GM12878 (cell line): Measurements from ENCODE around the gene ENOX2. TPM values are rescaled to one million over a fixed set of nuclear protein-coding genes. Genes with fewer than 3 reads are reported as not detected.

Experiments
- ATAC-seq: fragments of 200-7000 bp; cut with Tn5 transposase; 3 replicates; pipeline ENCODE4 v1.9.1; 2020; ENCODE audit warnings: mild to moderate bottlenecking, moderate library complexity
- BruUV-seq: library from RNA; stranded (reverse); fragments of 400-500 nt; replicated peaks from 2 replicates; lab custom pipeline; 2021; lab: Mats Ljungman, UMichigan
- CTCF ChIA-PET: fragments of 300-600 bp; sonication (Branson Sonifier 250); formaldehyde crosslinking; extraction: SDS; loops from one replicate; lab custom pipeline; 2021; ENCODE audit warnings: inconsistent platforms; lab: Yijun Ruan, JAX
- POLR2A ChIA-PET: fragments of 350-600 bp; formaldehyde crosslinking; extraction: SDS; loops from one replicate; lab custom pipeline; 2021; ENCODE audit warnings: inconsistent platforms; lab: Charles Lee
- RAD21 ChIA-PET: fragments of 300-600 bp; sonication (Branson Sonifier 250); formaldehyde crosslinking; loops from one replicate; lab custom pipeline; 2023; ENCODE audit warnings: antibody characterized with exemption; ENCODE audit not compliant: unreplicated experiment; lab: Charles Lee
- SMC1A ChIA-PET: fragments of 300-600 bp; sonication (Branson Sonifier 250); formaldehyde crosslinking; loops from one replicate; lab custom pipeline; 2023; ENCODE audit not compliant: unreplicated experiment, uncharacterized antibody; lab: Charles Lee
- DNase-seq: peaks from one replicate; pipeline ENCODE4 v3.0.0-alpha.2; 2011; ENCODE audit warnings: low read depth, low spot score
- FAIRE-seq: peaks from 3 replicates; lab custom pipeline; 2011; peaks lifted over from hg19 to GRCh38; lab: Jason Lieb, UNC
- H2AFZ ChIP-seq: 2 replicates; pipeline ENCODE4 v1.6.0; 2011; ENCODE audit warnings: low read depth, low read length, control low read depth; ENCODE audit not compliant: control insufficient read depth
- H3K27ac ChIP-seq: 2 replicates; pipeline ENCODE4 v1.5.1; 2011; ENCODE audit warnings: control low read depth; ENCODE audit not compliant: control insufficient read depth, insufficient read depth
- H3K27me3 ChIP-seq, 2 experiments: replicated peaks in 1 of 2; 2 replicates each; pipeline versions ENCODE4 v1.6.0 to v1.6.1; 2011; ENCODE audit warnings: low read length in 1 of 2; ENCODE audit not compliant: control insufficient read depth in 2 of 2, insufficient read depth in 2 of 2
- H3K36me3 ChIP-seq, 2 experiments: 2 replicates each; pipeline ENCODE4 v1.5.1; 2011; ENCODE audit warnings: low read length in 1 of 2; ENCODE audit not compliant: control insufficient read depth in 2 of 2, insufficient read depth in 2 of 2
- H3K4me1 ChIP-seq: 2 replicates; pipeline ENCODE4 v1.6.1; 2011; ENCODE audit warnings: mild to moderate bottlenecking, low read length, moderate library complexity, mixed read lengths; ENCODE audit not compliant: control insufficient read depth, insufficient read depth
- H3K4me2 ChIP-seq: 2 replicates; pipeline ENCODE4 v1.6.0; 2011; ENCODE audit warnings: control low read depth; ENCODE audit not compliant: control insufficient read depth, insufficient read depth
- H3K4me3 ChIP-seq: fragments of 200-600 bp; sonication (generic); 2 replicates; pipeline ENCODE4 v1.5.1; 2016
- H3K79me2 ChIP-seq: 2 replicates; pipeline ENCODE4 v1.6.0; 2011; ENCODE audit warnings: low read length; ENCODE audit not compliant: control insufficient read depth, insufficient read depth
- H3K9ac ChIP-seq: 2 replicates; pipeline ENCODE4 v1.8.0; 2011; ENCODE audit warnings: low read length, control low read depth, mixed read lengths; ENCODE audit not compliant: control insufficient read depth, insufficient read depth
- H3K9me3 ChIP-seq: replicated peaks from 3 replicates; pipeline ENCODE4 v1.5.1; 2011; ENCODE audit warnings: mild to moderate bottlenecking, low read length; ENCODE audit not compliant: control insufficient read depth, insufficient read depth
- H4K20me1 ChIP-seq: 2 replicates; pipeline ENCODE4 v1.6.0; 2011; ENCODE audit not compliant: control insufficient read depth, insufficient read depth
- BCL11A ChIP-seq: IDR thresholded peaks from 2 replicates; pipeline ENCODE4 v1.6.1; 2011; ENCODE audit warnings: low read depth, low read length
- BHLHE40 ChIP-seq, 2 experiments: fragments of 450-650 bp in 1 of 2; IDR thresholded peaks; 2 replicates each; pipeline ENCODE4 v1.6.1; 2011 to 2017; ENCODE audit warnings: low read depth in 2 of 2, borderline replicate concordance in 1 of 2, improper control_type of control experiment in 1 of 2, low read length in 1 of 2, mild to moderate bottlenecking in 1 of 2
- CBX5 ChIP-seq: sonication (generic); IDR thresholded peaks from 2 replicates; pipeline ENCODE4 v1.6.1; 2016; ENCODE audit warnings: low read depth, moderate library complexity, mild to moderate bottlenecking, inconsistent platforms
- CHD2 ChIP-seq: IDR thresholded peaks from 2 replicates; pipeline ENCODE4 v1.6.1; 2011; ENCODE audit warnings: low read depth, low read length, improper control_type of control experiment, borderline replicate concordance
- ELK1 ChIP-seq: IDR thresholded peaks from 2 replicates; pipeline ENCODE4 v1.6.1; 2012; ENCODE audit warnings: low read depth, low read length, improper control_type of control experiment
- GABPA ChIP-seq: IDR thresholded peaks from 2 replicates; pipeline ENCODE4 v1.6.1; 2014; ENCODE audit warnings: antibody characterized with exemption, low read depth, mild to moderate bottlenecking, inconsistent platforms
- SMAD1 ChIP-seq: fragments of 450-650 bp; IDR thresholded peaks from 2 replicates; pipeline ENCODE4 v1.6.1; 2018; ENCODE audit warnings: mild to moderate bottlenecking, low read depth; ENCODE audit not compliant: partially characterized antibody
- SMC3 ChIP-seq: IDR thresholded peaks from 2 replicates; pipeline ENCODE4 v1.6.1; 2011; ENCODE audit warnings: low read length, improper control_type of control experiment, borderline replicate concordance
- ZNF24 ChIP-seq: fragments of 450-650 bp; IDR thresholded peaks from 2 replicates; pipeline ENCODE4 v1.6.1; 2017; ENCODE audit warnings: antibody characterized with exemption, mild to moderate bottlenecking
- in situ Hi-C: fragments of 300-500 bp; cut with MboI; formaldehyde crosslinking; loops from 9 replicates; pipeline ENCODE4 v1.14.3; 2018; ENCODE audit warnings: mixed read lengths
- intact Hi-C: fragments of 100-400 bp; cut with micrococcal nuclease; formaldehyde crosslinking; loops from one replicate; pipeline ENCODE4 v1.14.2; 2022; ENCODE audit not compliant: unreplicated experiment
- polyA plus RNA-seq, 11 experiments: library from polyadenylated mRNA; depleted of rRNA in 4 of 11; unstranded in 6 of 11; stranded (reverse) in 5 of 11; fragments of >200 nt; fragmentation: Nextera tagmentation in 4 of 11; fragmentation: Illumina TruSeq in 1 of 11; extraction: Ambion mirVana in 4 of 11; extraction: Trizol in 1 of 11; gene quantifications; 1 replicate in 1 of 11; 2 replicates in 10 of 11; pipeline versions ENCODE4 v1.2.1 to v1.2.3, GENCODE V29; 2011 to 2016; ENCODE audit warnings: inconsistent platforms in 2 of 11, missing spikeins in 2 of 11, low read depth in 1 of 11
- total RNA-seq, 4 experiments: library from RNA; depleted of rRNA in 3 of 4; stranded (reverse); fragments of >200 nt in 3 of 4; fragmentation: Illumina TruSeq in 1 of 4; extraction: Trizol in 1 of 4; gene quantifications; 2 replicates each; pipeline versions ENCODE4 v1.2.1 to v1.2.3, GENCODE V29; 2013 to 2021
- TF ChIP-seq, protein P1 (sequence below): IDR thresholded peaks from 2 replicates; pipeline ENCODE4 v1.6.1; 2011; ENCODE audit warnings: borderline replicate concordance, low read depth, mild to moderate bottlenecking, moderate library complexity, mixed read lengths, low read length; ENCODE audit not compliant: insufficient read depth; ENCODE audit errors: extremely low read length
- TF ChIP-seq, protein P2 (sequence below): fragments of 450-650 bp; IDR thresholded peaks from 2 replicates; pipeline ENCODE4 v1.6.1; 2018; ENCODE audit warnings: borderline replicate concordance, mild to moderate bottlenecking; ENCODE audit not compliant: partially characterized antibody

Gene ENOX2
- total and polyA plus RNA-seq, 10 of the 15 experiments (the other 5 are each of a cell fraction or from before 2014, with no cell fraction given) = 3.2 to 13.0 (median 7.7) TPM

- in situ Hi-C loops = no loop called here
- no peaks in the 10 kb centered on the region for H3K9me3 ChIP-seq
- H3K9ac ChIP-seq = no peak overlapping the region
- RAD21 ChIA-PET = no interaction called here
- H3K36me3 ChIP-seq = no peaks in the 10 kb centered on the region
- H3K4me1 ChIP-seq = no peaks in the 10 kb centered on the region
- H3K79me2 ChIP-seq = no peaks in the 10 kb centered on the region
- H4K20me1 ChIP-seq = no peaks in the 10 kb centered on the region
- H3K27me3 ChIP-seq = no peaks in the 10 kb centered on the region
- no TSS peak for BruUV-seq
- POLR2A ChIA-PET = no interaction called here
- SMC1A ChIA-PET = interaction anchor here (0.6 kb wide), 1 partner anchor 15 kb away, joined by 3 read pairs; no protein-coding TSS in a partner anchor
- no peak overlapping the region for H3K27ac ChIP-seq
- TF ChIP-seq CBX5 = no peak
- no peak for TF ChIP-seq ELK1
- H2AFZ ChIP-seq = no peak overlapping the region
- no peak for ATAC-seq
- CTCF ChIA-PET = no interaction called here
- H3K4me3 ChIP-seq = no peak overlapping the region
- H3K4me2 ChIP-seq = no peak overlapping the region
- no peak for DNase-seq
- no peak for FAIRE-seq
- intact Hi-C loops = loop anchor here (5.0 kb wide), 1 partner anchor 183 kb away; no protein-coding TSS in a partner anchor
Observed at GRCh38 chrX:130734713-130735112, 168.3 kb downstream of the ENOX2 start.

GRCh38 chrX:130728208-130728607 lies 174.8 kb downstream of the ENOX2 start:
- no TSS peak for BruUV-seq
- Histone ChIP-seq H4K20me1 (no peaks in the 10 kb centered on the region), H3K36me3 (no peaks in the 10 kb centered on the region), H2AFZ (no peak overlapping the region), H3K27me3 (no peaks in the 10 kb centered on the region), H3K79me2 (no peaks in the 10 kb centered on the region), H3K9ac (no peak overlapping the region), H3K9me3 (no peaks in the 10 kb centered on the region; the same call in 2 of the 3 replicates), H3K4me2 (no peak overlapping the region), H3K4me3 (no peak overlapping the region), H3K27ac (no peak overlapping the region), H3K4me1 (no peaks in the 10 kb centered on the region)
- no peak for DNase-seq
- ATAC-seq = no peak
- ChIA-PET SMC1A (no interaction called here), POLR2A (no interaction called here), RAD21 (no interaction called here), CTCF (interaction anchor here (1.0 kb wide), 1 partner anchor 152 kb away, joined by 4 read pairs; no protein-coding TSS in a partner anchor)
- FAIRE-seq = no peak
- in situ Hi-C loops (no loop called here), intact Hi-C loops (no loop called here)
- TF ChIP-seq CHD2 = no peak
- TF ChIP-seq SMAD1 = no peak
- TF ChIP-seq SMC3 = no peak
- TF ChIP-seq, protein P1, sequence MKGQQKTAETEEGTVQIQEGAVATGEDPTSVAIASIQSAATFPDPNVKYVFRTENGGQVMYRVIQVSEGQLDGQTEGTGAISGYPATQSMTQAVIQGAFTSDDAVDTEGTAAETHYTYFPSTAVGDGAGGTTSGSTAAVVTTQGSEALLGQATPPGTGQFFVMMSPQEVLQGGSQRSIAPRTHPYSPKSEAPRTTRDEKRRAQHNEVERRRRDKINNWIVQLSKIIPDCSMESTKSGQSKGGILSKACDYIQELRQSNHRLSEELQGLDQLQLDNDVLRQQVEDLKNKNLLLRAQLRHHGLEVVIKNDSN = no peak
- TF ChIP-seq ZNF24 = no peak
- TF ChIP-seq GABPA = no peak
- TF ChIP-seq, protein P2, sequence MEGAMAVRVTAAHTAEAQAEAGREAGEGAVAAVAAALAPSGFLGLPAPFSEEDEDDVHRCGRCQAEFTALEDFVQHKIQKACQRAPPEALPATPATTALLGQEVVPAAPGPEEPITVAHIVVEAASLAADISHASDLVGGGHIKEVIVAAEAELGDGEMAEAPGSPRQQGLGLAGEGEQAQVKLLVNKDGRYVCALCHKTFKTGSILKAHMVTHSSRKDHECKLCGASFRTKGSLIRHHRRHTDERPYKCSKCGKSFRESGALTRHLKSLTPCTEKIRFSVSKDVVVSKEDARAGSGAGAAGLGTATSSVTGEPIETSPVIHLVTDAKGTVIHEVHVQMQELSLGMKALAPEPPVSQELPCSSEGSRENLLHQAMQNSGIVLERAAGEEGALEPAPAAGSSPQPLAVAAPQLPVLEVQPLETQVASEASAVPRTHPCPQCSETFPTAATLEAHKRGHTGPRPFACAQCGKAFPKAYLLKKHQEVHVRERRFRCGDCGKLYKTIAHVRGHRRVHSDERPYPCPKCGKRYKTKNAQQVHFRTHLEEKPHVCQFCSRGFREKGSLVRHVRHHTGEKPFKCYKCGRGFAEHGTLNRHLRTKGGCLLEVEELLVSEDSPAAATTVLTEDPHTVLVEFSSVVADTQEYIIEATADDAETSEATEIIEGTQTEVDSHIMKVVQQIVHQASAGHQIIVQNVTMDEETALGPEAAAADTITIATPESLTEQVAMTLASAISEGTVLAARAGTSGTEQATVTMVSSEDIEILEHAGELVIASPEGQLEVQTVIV = no peak
- TF ChIP-seq BHLHE40 (IDR thresholded peaks at IDR 0.05; ENCODE audit: borderline replicate concordance in 1 of 2, low read depth in 2 of 2, low read length in 1 of 2) = no peak
- no peak for TF ChIP-seq BCL11A
